ENCODE measurements around the gene RNU1-3.
"Not testable (repeated sequence)": the region's sequence is repeated elsewhere in the genome, so short reads cannot be mapped to it uniquely, and the experiment has no call there.

GRCh38 chr1:16643001-16643411 is 23.7 kb downstream of the RNU1-3 start:
- TF ChIP-seq CTCF (IDR thresholded peaks at IDR 0.05); REST (IDR thresholded peaks at IDR 0.05; ENCODE audit: insufficient read depth in 1 of 2, low read depth in 2 of 2, low read length in 1 of 2); POLR2AphosphoS5 (IDR thresholded peaks at IDR 0.05; ENCODE audit: low read depth, low read length); SIN3A (IDR thresholded peaks at IDR 0.05; ENCODE audit: borderline replicate concordance, insufficient read depth, low read depth, low read length): not testable (repeated sequence)
